GM10266 (cell line): ENCODE results near the gene STX3.

Experiments used
- DNase-seq: peaks from one replicate; pipeline ENCODE4 v3.0.0; 2012; ENCODE audit errors: extremely low spot score
- TF ChIP-seq, protein P1 (sequence below): IDR thresholded peaks from 2 replicates; pipeline ENCODE4 v1.5.1; 2012; ENCODE audit warnings: mild to moderate bottlenecking, low read depth; ENCODE audit not compliant: control insufficient read depth, insufficient read depth; ENCODE audit errors: missing control alignments

Gene STX3

DNA sequence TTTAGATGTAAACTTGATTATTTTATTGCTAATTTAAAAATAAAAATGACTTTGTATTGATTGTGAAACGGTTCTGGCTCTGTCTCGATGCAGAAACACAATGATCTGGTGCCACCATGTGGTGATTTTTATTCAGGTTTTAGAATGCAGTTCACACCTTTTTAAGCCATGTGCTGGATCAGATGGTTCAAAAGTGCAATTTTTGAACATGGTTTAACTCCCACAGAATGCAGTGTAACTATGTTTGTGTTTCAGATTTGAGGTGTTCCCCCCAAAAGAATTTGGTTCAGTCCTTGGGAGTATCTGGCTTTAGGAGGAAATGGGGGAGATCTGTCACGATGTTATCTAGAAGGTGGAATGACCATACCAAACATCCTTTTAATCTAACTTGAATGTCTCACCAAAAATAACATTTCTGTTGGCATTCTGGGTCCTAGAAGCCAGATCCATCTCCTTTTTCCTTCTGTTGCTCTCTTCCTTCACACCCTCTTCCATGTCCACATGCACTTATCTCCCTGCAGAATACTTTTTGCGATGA lies 47.5 kb downstream of the STX3 start:
- TF ChIP-seq, protein P1, sequence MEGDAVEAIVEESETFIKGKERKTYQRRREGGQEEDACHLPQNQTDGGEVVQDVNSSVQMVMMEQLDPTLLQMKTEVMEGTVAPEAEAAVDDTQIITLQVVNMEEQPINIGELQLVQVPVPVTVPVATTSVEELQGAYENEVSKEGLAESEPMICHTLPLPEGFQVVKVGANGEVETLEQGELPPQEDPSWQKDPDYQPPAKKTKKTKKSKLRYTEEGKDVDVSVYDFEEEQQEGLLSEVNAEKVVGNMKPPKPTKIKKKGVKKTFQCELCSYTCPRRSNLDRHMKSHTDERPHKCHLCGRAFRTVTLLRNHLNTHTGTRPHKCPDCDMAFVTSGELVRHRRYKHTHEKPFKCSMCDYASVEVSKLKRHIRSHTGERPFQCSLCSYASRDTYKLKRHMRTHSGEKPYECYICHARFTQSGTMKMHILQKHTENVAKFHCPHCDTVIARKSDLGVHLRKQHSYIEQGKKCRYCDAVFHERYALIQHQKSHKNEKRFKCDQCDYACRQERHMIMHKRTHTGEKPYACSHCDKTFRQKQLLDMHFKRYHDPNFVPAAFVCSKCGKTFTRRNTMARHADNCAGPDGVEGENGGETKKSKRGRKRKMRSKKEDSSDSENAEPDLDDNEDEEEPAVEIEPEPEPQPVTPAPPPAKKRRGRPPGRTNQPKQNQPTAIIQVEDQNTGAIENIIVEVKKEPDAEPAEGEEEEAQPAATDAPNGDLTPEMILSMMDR: peak; percentile 60
- peak; percentile 33 for DNase-seq

GRCh38 chr11:59804061-59804460 lies 48.9 kb downstream of the STX3 start:
- TF ChIP-seq, protein P1: no peak
- DNase-seq: no peak

- TF ChIP-seq, protein P1: no peak
- DNase-seq: no peak
Observed at GRCh38 chr11:59807047-59807610, 52.0 kb downstream of the STX3 start.

GRCh38 chr11:59810189-59810910 lies 55.2 kb downstream of the STX3 start, which contains the start of gene MRPL16:
MRPL16 (minus strand) TSS chr11:59810778; CDS start chr11:59810658, 120 bp downstream.
- TF ChIP-seq, protein P1: peak; percentile 17
- peak; percentile 76 for DNase-seq

DNA sequence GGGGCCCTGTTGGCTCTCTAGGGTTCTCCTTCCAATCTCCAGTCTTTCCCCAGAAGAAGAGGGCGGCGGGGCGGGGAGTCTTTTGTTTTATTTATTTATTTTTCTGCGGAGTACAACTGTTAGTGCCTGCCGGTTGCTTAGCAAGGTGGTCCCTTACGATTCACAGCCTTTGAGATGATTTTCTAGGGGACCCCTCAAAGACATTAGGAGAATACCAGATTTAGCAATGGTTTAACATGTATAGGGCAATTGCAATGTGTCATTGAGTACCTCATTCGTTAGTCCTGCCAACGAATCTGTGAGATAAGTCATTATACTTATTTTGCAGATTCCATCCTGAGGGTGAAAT lies 55.7 kb downstream of the STX3 start:
- TF ChIP-seq, protein P1: no peak
- no peak for DNase-seq

- TF ChIP-seq, protein P1: no peak
- DNase-seq: no peak
Observed at GRCh38 chr11:59812220-59812619, 57.0 kb downstream of the STX3 start.

- DNase-seq: no peak
- TF ChIP-seq, protein P1: no peak
Observed at GRCh38 chr11:59813364-59813763, 58.2 kb downstream of the STX3 start.
